Measurements from ENCODE around the gene STXBP5.

STXBP5 gene

DNA sequence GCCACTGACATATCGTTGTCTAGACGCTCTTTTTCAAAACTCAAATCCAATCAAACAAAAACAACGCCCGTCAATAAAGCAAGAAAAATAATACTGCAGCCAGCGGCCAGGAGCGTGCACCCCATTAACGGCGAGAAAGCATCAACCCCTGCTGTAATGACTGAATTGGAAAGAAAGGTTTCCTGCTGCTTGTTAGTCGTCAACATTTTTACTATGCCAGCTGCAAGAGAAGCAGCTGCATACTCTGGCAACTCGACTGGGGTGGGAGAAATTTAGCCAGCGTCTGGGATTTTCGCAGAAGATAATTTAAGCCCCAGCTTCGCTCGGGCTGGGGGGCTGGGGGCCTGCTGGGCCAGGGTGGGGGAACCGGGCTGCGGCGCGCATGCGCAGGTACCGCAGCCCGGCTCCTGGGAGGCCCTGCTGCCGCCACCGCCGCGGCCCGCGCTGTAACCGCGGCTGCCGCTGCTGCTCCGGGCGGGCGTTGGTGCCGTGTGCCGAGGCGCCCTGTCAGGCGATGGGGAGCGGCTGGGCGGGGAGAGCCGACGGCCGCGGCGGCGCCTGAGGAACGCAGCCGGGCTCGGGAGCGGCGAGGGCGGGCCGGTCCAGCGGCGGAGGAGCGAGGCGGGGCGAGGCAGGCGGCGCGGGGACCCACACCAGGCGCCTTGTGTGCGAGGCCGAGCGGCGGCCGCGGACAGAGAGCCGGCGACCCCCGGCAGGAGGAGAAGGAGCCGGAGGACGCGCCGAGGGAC lies 732 bp upstream of the STXBP5 start:
- peak; percentile 57 for DNase-seq (ENCODE audit: extremely low read depth, low read depth)
- TF ChIP-seq, protein P1, sequence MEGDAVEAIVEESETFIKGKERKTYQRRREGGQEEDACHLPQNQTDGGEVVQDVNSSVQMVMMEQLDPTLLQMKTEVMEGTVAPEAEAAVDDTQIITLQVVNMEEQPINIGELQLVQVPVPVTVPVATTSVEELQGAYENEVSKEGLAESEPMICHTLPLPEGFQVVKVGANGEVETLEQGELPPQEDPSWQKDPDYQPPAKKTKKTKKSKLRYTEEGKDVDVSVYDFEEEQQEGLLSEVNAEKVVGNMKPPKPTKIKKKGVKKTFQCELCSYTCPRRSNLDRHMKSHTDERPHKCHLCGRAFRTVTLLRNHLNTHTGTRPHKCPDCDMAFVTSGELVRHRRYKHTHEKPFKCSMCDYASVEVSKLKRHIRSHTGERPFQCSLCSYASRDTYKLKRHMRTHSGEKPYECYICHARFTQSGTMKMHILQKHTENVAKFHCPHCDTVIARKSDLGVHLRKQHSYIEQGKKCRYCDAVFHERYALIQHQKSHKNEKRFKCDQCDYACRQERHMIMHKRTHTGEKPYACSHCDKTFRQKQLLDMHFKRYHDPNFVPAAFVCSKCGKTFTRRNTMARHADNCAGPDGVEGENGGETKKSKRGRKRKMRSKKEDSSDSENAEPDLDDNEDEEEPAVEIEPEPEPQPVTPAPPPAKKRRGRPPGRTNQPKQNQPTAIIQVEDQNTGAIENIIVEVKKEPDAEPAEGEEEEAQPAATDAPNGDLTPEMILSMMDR (IDR thresholded peaks at IDR 0.05; ENCODE audit: low read depth, low read length): no peak

DNA sequence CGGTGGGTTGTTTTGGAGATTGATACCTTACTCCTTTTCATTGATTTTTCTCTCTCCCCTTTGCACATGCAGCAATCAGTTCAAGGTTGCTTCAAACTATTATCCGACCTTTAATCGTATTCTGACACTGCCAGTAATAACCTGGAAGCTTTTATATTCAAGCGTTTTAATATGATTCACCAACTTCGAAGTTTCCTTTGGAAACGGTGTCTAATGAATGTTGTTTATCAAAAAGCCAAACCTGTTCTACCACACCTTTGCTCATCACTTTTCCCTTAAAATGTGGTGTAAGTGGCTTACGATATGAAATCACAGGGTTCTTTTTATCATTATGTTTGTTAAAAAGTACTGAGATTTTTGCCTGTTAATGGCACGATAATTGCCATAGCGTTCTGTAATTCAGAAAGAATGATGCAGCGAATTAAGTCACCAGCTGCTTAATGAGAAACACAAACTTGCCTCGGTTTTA lies 660 bp downstream of the STXBP5 start:
- DNase-seq (ENCODE audit: extremely low read depth, low read depth): no peak

DNA sequence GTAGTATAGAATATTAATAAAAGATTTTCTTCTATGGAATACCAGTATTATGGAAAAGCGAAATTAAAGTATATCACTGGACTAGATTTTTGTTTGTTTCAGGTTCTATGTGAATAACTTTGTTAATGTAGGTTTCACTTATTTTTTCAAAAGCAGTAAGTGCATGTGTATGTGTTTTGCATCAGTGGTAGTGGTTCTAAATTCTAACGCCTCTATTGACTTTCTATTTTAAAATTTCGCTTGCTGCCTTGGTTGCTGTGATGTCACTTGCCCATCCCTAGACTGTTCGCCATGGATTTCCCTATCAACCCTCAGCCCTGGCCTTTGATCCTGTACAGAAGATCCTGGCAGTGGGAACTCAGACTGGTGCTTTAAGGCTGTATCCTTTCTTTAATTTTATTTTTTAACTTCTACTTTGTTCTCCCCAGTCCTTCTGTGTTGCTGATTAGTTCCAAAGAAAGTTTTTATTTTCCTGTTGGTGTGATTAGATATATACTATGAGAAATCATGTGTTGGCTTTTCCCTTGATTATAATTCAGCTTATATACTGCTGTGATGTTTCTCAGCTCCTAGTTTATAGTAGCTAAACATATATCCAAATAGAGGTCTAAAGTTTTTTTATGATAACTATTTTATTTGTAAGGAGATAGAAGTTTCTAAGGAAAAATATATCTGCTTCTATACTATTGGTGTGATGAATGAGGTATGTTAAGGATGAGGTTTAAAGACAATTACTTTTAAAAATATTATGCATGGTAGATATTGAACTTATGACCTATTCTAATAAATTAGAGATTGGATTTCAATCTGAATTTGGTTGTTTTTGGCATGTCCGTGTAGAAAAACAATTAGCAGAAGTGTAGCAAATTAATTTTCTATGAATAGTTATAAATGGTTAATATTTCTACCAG lies 1.7 kb downstream of the STXBP5 start:
- TF ChIP-seq, protein P1 (IDR thresholded peaks at IDR 0.05; ENCODE audit: low read depth, low read length): no peak
- DNase-seq (ENCODE audit: extremely low read depth, low read depth): no peak

More for the DNA sequence above, 660 bp downstream of the STXBP5 start:
- TF ChIP-seq, protein P1 (IDR thresholded peaks at IDR 0.05; ENCODE audit: low read depth, low read length): no peak

DNA sequence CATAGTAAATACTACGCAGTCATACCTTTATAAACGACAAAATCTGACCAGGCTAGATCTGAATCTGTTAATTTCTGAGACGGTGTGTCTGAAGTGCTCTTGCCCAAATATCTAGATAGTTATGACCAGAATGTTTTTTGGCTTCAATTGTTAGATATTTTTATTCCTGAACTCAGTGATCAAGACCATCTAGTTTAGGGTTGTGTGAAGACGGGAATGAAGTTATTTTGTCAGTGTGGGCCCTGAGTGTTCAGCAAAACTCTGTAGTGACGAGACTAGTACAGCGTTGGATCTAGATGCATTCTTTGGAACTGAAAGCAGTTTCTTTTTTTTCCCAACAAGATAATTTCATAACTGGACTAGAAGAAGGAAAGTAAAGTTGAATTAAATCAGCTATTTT lies 3.1 kb downstream of the STXBP5 start:
- no peak for DNase-seq (ENCODE audit: extremely low read depth, low read depth)
- TF ChIP-seq, protein P1 (IDR thresholded peaks at IDR 0.05; ENCODE audit: low read depth, low read length): no peak

DNA sequence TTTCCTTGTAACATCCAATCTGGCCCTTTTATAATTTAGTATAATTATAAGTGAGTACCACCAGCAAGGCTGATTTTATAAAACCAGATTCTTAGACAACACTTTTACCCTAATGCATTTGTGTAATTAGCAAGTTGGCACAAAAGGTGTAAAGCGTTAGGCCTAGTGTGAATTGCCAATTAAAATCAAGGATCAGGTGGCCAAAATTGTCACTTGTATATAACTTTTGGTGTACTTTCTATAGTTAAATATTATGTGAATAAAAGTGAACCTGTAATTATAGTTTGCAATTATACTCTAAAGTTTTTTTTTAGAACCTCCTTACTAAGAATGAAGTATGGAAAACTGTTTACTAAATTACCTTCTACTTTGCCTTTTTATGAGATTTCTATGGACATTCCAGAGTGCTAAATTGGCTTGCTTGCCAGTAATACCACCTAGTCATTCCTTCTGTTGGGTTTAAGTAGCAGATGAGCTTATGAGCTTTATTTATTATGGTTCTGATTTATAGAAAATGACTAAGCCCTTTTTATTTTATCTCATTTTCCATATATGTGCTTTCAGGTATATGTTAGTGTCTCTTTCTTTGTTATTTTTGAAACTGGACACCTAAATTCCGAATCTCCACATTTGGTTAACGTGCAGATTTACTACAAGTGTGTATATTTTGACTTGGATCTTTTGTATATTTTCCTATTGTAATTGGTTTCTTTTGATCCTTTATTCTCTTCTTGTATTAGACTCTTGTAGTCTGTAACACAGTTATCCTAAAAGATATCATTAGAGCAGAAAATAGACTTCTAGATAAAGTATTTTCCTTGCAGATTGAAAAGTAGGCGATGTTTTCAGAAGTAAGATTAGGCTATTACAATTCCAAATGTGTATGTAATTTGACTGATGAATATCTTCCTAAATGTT lies 3.9 kb downstream of the STXBP5 start:
- TF ChIP-seq, protein P1 (IDR thresholded peaks at IDR 0.05; ENCODE audit: low read depth, low read length): no peak

DNA sequence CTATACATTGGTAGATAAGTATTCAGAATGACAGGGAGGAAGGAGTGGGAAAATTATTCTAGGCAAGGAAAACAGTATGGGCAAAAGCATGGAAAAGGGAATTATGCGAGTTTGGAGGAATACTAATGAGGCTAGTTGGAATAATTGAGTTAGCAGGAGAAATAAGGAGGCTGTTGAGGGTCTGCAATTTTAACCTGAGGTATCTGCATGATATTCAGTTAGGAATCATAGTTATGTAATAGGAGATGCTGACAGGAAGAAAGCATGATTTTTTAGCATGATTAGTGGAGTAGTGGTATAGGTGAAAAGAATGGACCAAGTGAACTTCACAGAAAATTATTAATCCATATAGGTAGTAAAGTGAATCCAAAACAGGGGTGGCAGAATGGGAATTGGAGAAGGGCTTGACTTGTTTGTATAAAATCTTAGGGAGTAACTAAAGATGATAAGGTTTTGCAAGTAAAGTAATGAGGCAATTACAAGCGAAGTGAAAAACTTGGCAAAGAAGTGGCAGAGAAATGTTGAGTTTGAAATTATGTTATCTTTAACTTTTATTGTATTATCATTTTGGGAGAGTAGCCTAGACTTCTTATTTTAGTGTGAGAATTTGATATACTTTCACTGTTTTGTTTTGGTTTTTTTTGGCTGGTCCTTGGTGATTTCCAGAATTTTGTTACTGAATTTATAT lies 5.7 kb downstream of the STXBP5 start:
- DNase-seq (ENCODE audit: extremely low read depth, low read depth): no peak
- TF ChIP-seq, protein P1 (IDR thresholded peaks at IDR 0.05; ENCODE audit: low read depth, low read length): no peak

More for the DNA sequence above, 3.9 kb downstream of the STXBP5 start:
- DNase-seq (ENCODE audit: extremely low read depth, low read depth): no peak

Data from AG09319 (cell line).